ENCODE data around the gene CXorf49. TPM values are rescaled to one million over a fixed set of nuclear protein-coding genes. Genes with fewer than 3 reads are reported as not detected.
A peak's percentile ranks its signal among the peaks of the same experiment; 100 is the strongest.
"Not testable (repeated sequence)": the region's sequence is repeated elsewhere in the genome, so short reads cannot be mapped to it uniquely, and the experiment has no call there.

CXorf49 gene
- total and polyA plus RNA-seq, 12 donors: not detected

- H3K4me1 ChIP-seq (replicated peaks in 1 of 2); H3K27me3 ChIP-seq; intact Hi-C loops (cut with DNase I); H3K4me3 ChIP-seq; H3K36me3 ChIP-seq (replicated peaks in 1 of 2); H3K27ac ChIP-seq; DNase-seq; H3K9me3 ChIP-seq (replicated peaks in 1 of 3): not testable (repeated sequence)
- no CpG with 5 or more reads among the region's 12 CpGs for WGBS, 4 donors
These were observed 15.2 kb downstream of the CXorf49 start for GRCh38 chrX:71702853-71703252.

GRCh38 chrX:71699023-71699344 lies 19.1 kb downstream of the CXorf49 start:
- intact Hi-C loops (cut with DNase I): not testable (repeated sequence)

GRCh38 chrX:71698299-71699022 lies 19.6 kb downstream of the CXorf49 start:
- H3K4me3 ChIP-seq; H3K27me3 ChIP-seq; intact Hi-C loops (cut with DNase I); DNase-seq; H3K9me3 ChIP-seq (replicated peaks in 1 of 3); H3K36me3 ChIP-seq (replicated peaks in 1 of 2); H3K4me1 ChIP-seq (replicated peaks in 1 of 2); H3K27ac ChIP-seq: not testable (repeated sequence)
- no CpG with 5 or more reads among the region's 12 CpGs for WGBS, 4 donors

More at GRCh38 chrX:71699023-71699344, 19.1 kb downstream of the CXorf49 start:
- H3K4me1 ChIP-seq (replicated peaks in 1 of 2); H3K36me3 ChIP-seq (replicated peaks in 1 of 2); H3K9me3 ChIP-seq (replicated peaks in 1 of 3); DNase-seq; H3K27me3 ChIP-seq; H3K27ac ChIP-seq; H3K4me3 ChIP-seq: not testable (repeated sequence)
- WGBS, 4 donors: no CpG with 5 or more reads among the region's 4 CpGs

GRCh38 chrX:71697466-71698298 lies 20.4 kb downstream of the CXorf49 start:
- intact Hi-C loops (cut with DNase I); H3K27me3 ChIP-seq; H3K9me3 ChIP-seq (replicated peaks in 1 of 3); DNase-seq; H3K4me3 ChIP-seq; H3K27ac ChIP-seq; H3K36me3 ChIP-seq (replicated peaks in 1 of 2); H3K4me1 ChIP-seq (replicated peaks in 1 of 2): not testable (repeated sequence)
- WGBS, 4 donors: no CpG with 5 or more reads among the region's 17 CpGs

- H3K9me3 ChIP-seq (replicated peaks in 1 of 3); H3K27ac ChIP-seq; intact Hi-C loops (cut with DNase I); H3K36me3 ChIP-seq (replicated peaks in 1 of 2); H3K4me3 ChIP-seq; DNase-seq; H3K4me1 ChIP-seq (replicated peaks in 1 of 2); H3K27me3 ChIP-seq: not testable (repeated sequence)
- WGBS, 4 donors: no CpG with 5 or more reads among the region's 24 CpGs
These were observed 21.2 kb downstream of the CXorf49 start for GRCh38 chrX:71696641-71697465.

- 86 to 97% (median 90%) methylated on average over 4 of the region's 4 CpGs for WGBS, 4 donors
- no peaks in the 10 kb centered on the region for H3K9me3 ChIP-seq (replicated peaks in 1 of 3)
- no peak overlapping the region for H3K4me3 ChIP-seq
- intact Hi-C loops (cut with DNase I): no loop called here
- H3K27me3 ChIP-seq: no peaks in the 10 kb centered on the region
- DNase-seq: no peak
- TF ChIP-seq CTCF (IDR thresholded peaks at IDR 0.05): no peak
- TF ChIP-seq POLR2A (IDR thresholded peaks at IDR 0.05): no peak
- no peak overlapping the region for H3K27ac ChIP-seq
- no peaks in the 10 kb centered on the region for H3K4me1 ChIP-seq (replicated peaks in 1 of 2)
- no peaks in the 10 kb centered on the region for H3K36me3 ChIP-seq (replicated peaks in 1 of 2)
These were observed 38.4 kb downstream of the CXorf49 start for GRCh38 chrX:71679575-71680207.

- H3K4me1 ChIP-seq (replicated peaks in 1 of 2); H3K27me3 ChIP-seq; intact Hi-C loops (cut with DNase I); H3K27ac ChIP-seq; H3K9me3 ChIP-seq (replicated peaks in 1 of 3); DNase-seq; H3K36me3 ChIP-seq (replicated peaks in 1 of 2); H3K4me3 ChIP-seq: not testable (repeated sequence)
- WGBS, 4 donors: 68 to 81% (median 71%) methylated on average over 3 to 5 of the region's 6 CpGs
These were observed 40.9 kb downstream of the CXorf49 start for GRCh38 chrX:71677195-71677594.

GRCh38 chrX:71676068-71676795 lies 41.9 kb downstream of the CXorf49 start:
- H3K4me1 ChIP-seq (replicated peaks in 1 of 2); H3K27ac ChIP-seq; H3K4me3 ChIP-seq; H3K9me3 ChIP-seq (replicated peaks in 1 of 3); intact Hi-C loops (cut with DNase I); H3K36me3 ChIP-seq (replicated peaks in 1 of 2); H3K27me3 ChIP-seq: not testable (repeated sequence)
- WGBS, 4 donors: 69 to 100% (median 88%) methylated on average over 1 to 43 of the region's 43 CpGs
- DNase-seq: peak in 1 of 7 donors; percentile 5

- H3K4me1 ChIP-seq (replicated peaks in 1 of 2); H3K27ac ChIP-seq; H3K36me3 ChIP-seq (replicated peaks in 1 of 2); H3K9me3 ChIP-seq (replicated peaks in 1 of 3); H3K27me3 ChIP-seq; H3K4me3 ChIP-seq; intact Hi-C loops (cut with DNase I): not testable (repeated sequence)
- WGBS, 4 donors: 67 to 100% (median 95%) methylated on average over 1 to 23 of the region's 23 CpGs
- peak in 1 of 7 donors; percentile 5 for DNase-seq
These were observed 42.4 kb downstream of the CXorf49 start for GRCh38 chrX:71675636-71676035.

Data from adrenal gland (tissue), 12 donors.